CD4-positive, alpha-beta T cell treated with Interleukin-12 subunit alpha and Interleukin-12 subunit beta, for 1 hour (primary cell): Measurements from ENCODE around the gene ERF.

Experiments
- DNase-seq: peaks from one replicate; pipeline ENCODE4 v3.0.0-alpha.2; 2020

ERF gene

GRCh38 chr19:42254850-42255765, at the start of gene ERF:
Gene ERF (minus strand): TSS chr19:42255128. CDS start chr19:42254999, 129 bp downstream.
- peak; percentile 96 for DNase-seq

- DNase-seq = no peak
Measured at GRCh38 chr19:42303876-42304275, 48.9 kb upstream of the ERF start.

- DNase-seq = no peak
Measured at GRCh38 chr19:42303101-42303464, 48.2 kb upstream of the ERF start.

- no peak for DNase-seq
Measured at GRCh38 chr19:42301646-42302203, 46.8 kb upstream of the ERF start, which contains the start of gene PRR19. Gene PRR19 (plus strand): TSS chr19:42302132. CDS start chr19:42309585, 7,453 bp downstream.

GRCh38 chr19:42297039-42297438, 42.1 kb upstream of the ERF start:
- no peak for DNase-seq

- DNase-seq = peak; percentile 89
Measured at GRCh38 chr19:42295831-42296525, 41.0 kb upstream of the ERF start.

GRCh38 chr19:42295342-42295741, 40.4 kb upstream of the ERF start:
- no peak for DNase-seq

GRCh38 chr19:42294471-42295137, 39.7 kb upstream of the ERF start:
- DNase-seq = no peak

GRCh38 chr19:42293948-42294347, 39.0 kb upstream of the ERF start:
- DNase-seq = no peak

GRCh38 chr19:42293540-42293939, 38.6 kb upstream of the ERF start:
- DNase-seq = no peak

- DNase-seq = no peak
Measured at GRCh38 chr19:42292963-42293362, 38.0 kb upstream of the ERF start.

- DNase-seq = no peak
Measured at GRCh38 chr19:42292042-42292960, 37.4 kb upstream of the ERF start.

GRCh38 chr19:42291435-42291810, 36.5 kb upstream of the ERF start:
- no peak for DNase-seq

- peak; percentile 68 for DNase-seq
Measured at GRCh38 chr19:42290523-42291434, 35.9 kb upstream of the ERF start.

- no peak for DNase-seq
Measured at GRCh38 chr19:42290136-42290522, 35.2 kb upstream of the ERF start.

- DNase-seq = no peak
Measured at GRCh38 chr19:42289556-42290041, 34.7 kb upstream of the ERF start.

GRCh38 chr19:42288881-42289555, 34.1 kb upstream of the ERF start:
- DNase-seq = no peak

- no peak for DNase-seq
Measured at GRCh38 chr19:42288387-42288786, 33.5 kb upstream of the ERF start.

- no peak for DNase-seq
Measured at GRCh38 chr19:42287827-42288107, 32.8 kb upstream of the ERF start.

- no peak for DNase-seq
Measured at GRCh38 chr19:42287017-42287826, 32.3 kb upstream of the ERF start.
